ENCODE measurements around the gene XIST.

DNA sequence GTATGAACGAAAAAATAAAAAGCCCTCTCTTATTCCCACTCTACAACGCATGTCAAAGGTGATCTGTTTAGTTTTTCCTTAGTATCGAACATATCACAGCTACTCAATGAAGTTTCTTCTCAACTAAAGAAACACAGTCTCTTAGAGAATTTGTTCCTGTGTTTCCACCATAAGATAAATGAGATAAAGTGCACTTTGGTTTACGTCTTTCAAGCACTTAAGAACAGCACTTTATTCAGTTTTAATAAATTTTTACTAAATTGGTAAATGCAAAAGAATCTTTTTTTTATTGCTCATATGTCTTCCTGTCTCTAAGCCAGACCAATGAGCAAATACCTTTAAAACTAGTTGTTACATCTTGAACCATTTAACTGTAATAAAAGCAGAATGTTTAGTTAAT lies 29.7 kb downstream of the XIST start:
- TF ChIP-seq ZFP3 (CRISPR knock-in tag; IDR thresholded peaks at IDR 0.05) (no peak), ZNF70 (CRISPR knock-in tag; IDR thresholded peaks at IDR 0.05) (no peak), ZFP30 (CRISPR knock-in tag; IDR thresholded peaks at IDR 0.05) (no peak), CSDC2 (CRISPR knock-in tag; IDR thresholded peaks at IDR 0.05) (no peak), TOX (CRISPR knock-in tag; IDR thresholded peaks at IDR 0.05; ENCODE audit: borderline replicate concordance) (no peak), SNAI2 (CRISPR knock-in tag; IDR thresholded peaks at IDR 0.05) (no peak)
- TF ChIP-seq, protein P1, sequence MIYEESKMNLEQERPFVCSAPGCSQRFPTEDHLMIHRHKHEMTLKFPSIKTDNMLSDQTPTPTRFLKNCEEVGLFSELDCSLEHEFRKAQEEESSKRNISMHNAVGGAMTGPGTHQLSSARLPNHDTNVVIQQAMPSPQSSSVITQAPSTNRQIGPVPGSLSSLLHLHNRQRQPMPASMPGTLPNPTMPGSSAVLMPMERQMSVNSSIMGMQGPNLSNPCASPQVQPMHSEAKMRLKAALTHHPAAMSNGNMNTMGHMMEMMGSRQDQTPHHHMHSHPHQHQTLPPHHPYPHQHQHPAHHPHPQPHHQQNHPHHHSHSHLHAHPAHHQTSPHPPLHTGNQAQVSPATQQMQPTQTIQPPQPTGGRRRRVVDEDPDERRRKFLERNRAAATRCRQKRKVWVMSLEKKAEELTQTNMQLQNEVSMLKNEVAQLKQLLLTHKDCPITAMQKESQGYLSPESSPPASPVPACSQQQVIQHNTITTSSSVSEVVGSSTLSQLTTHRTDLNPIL (CRISPR knock-in tag; IDR thresholded peaks at IDR 0.05; ENCODE audit: low read depth) = no peak
- TF ChIP-seq, protein P2, sequence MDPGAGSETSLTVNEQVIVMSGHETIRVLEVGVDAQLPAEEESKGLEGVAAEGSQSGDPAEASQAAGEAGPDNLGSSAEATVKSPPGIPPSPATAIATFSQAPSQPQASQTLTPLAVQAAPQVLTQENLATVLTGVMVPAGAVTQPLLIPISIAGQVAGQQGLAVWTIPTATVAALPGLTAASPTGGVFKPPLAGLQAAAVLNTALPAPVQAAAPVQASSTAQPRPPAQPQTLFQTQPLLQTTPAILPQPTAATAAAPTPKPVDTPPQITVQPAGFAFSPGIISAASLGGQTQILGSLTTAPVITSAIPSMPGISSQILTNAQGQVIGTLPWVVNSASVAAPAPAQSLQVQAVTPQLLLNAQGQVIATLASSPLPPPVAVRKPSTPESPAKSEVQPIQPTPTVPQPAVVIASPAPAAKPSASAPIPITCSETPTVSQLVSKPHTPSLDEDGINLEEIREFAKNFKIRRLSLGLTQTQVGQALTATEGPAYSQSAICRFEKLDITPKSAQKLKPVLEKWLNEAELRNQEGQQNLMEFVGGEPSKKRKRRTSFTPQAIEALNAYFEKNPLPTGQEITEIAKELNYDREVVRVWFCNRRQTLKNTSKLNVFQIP (CRISPR knock-in tag; IDR thresholded peaks at IDR 0.05; ENCODE audit: borderline replicate concordance, low read depth) = no peak
